ENCODE measurements around the gene DNAJB8. TPM values are rescaled to one million over a fixed set of nuclear protein-coding genes. Genes with fewer than 3 reads are reported as not detected.

DNAJB8 gene
- polyA plus RNA-seq, 1 experiment: not detected

- TF ChIP-seq, protein P1, sequence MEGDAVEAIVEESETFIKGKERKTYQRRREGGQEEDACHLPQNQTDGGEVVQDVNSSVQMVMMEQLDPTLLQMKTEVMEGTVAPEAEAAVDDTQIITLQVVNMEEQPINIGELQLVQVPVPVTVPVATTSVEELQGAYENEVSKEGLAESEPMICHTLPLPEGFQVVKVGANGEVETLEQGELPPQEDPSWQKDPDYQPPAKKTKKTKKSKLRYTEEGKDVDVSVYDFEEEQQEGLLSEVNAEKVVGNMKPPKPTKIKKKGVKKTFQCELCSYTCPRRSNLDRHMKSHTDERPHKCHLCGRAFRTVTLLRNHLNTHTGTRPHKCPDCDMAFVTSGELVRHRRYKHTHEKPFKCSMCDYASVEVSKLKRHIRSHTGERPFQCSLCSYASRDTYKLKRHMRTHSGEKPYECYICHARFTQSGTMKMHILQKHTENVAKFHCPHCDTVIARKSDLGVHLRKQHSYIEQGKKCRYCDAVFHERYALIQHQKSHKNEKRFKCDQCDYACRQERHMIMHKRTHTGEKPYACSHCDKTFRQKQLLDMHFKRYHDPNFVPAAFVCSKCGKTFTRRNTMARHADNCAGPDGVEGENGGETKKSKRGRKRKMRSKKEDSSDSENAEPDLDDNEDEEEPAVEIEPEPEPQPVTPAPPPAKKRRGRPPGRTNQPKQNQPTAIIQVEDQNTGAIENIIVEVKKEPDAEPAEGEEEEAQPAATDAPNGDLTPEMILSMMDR (IDR thresholded peaks at IDR 0.05; ENCODE audit: low read depth, low read length): no peak
- POLR2A ChIA-PET: interaction anchor here (0.6 kb wide), 1 partner anchor 40 kb away, joined by 3 read pairs; no protein-coding TSS in a partner anchor
Measured at GRCh38 chr3:128487813-128488635, 21.3 kb upstream of the DNAJB8 start.

GRCh38 chr3:128487538-128487812 is 20.8 kb upstream of the DNAJB8 start:
- CTCF ChIA-PET: interaction anchor here (0.6 to 1.3 kb wide), 3 partner anchors 10 to 414 kb away, joined by 3 to 4 read pairs (median 4); no protein-coding TSS in a partner anchor
- no peak for DNase-seq (ENCODE audit: low read depth, low spot score)
- H3K4me3 ChIP-seq (ENCODE audit: low read depth, low read length): peak overlapping the region; percentile 82
- POLR2A ChIA-PET: no interaction called here
- TF ChIP-seq, protein P1 (IDR thresholded peaks at IDR 0.05; ENCODE audit: low read depth, low read length): no peak
- H3K9me3 ChIP-seq (ENCODE audit: control insufficient read depth, insufficient read depth, low read length): no peaks in the 10 kb centered on the region; the same call in 1 of the 2 replicates
- H3K27me3 ChIP-seq (ENCODE audit: control insufficient read depth, insufficient read depth, low read length): peaks cover under 1% of the 10 kb centered on the region
- peak overlapping the region; percentile 2 for H3K27ac ChIP-seq (ENCODE audit: low read depth, low read length)

More at GRCh38 chr3:128487813-128488635, 21.3 kb upstream of the DNAJB8 start:
- peak overlapping the region; percentile 75 for H3K27ac ChIP-seq (ENCODE audit: low read depth, low read length)
- H3K27me3 ChIP-seq (ENCODE audit: control insufficient read depth, insufficient read depth, low read length): peaks cover 2% of the 10 kb centered on the region
- DNase-seq (ENCODE audit: low read depth, low spot score): peak; percentile 80
- H3K9me3 ChIP-seq (ENCODE audit: control insufficient read depth, insufficient read depth, low read length): no peaks in the 10 kb centered on the region; the same call in 1 of the 2 replicates
- CTCF ChIA-PET: interaction anchor here (0.6 to 1.3 kb wide), 3 partner anchors 9 to 414 kb away, joined by 3 to 4 read pairs (median 4); no protein-coding TSS in a partner anchor
- peak overlapping the region; percentile 82 for H3K4me3 ChIP-seq (ENCODE audit: low read depth, low read length)

- DNase-seq (ENCODE audit: low read depth, low spot score): no peak
- ChIA-PET CTCF (interaction anchor here (1.2 to 1.3 kb wide), 2 partner anchors 10 to 62 kb away, joined by 3 to 4 read pairs; no protein-coding TSS in a partner anchor), POLR2A (interaction anchor here (1.0 kb wide), 1 partner anchor 20 kb away, joined by 3 read pairs; no protein-coding TSS in a partner anchor)
- TF ChIP-seq, protein P1 (IDR thresholded peaks at IDR 0.05; ENCODE audit: low read depth, low read length): no peak
- Histone ChIP-seq H3K4me3 (ENCODE audit: low read depth, low read length) (peak overlapping the region; percentile 82), H3K9me3 (ENCODE audit: control insufficient read depth, insufficient read depth, low read length) (no peaks in the 10 kb centered on the region; the same call in 1 of the 2 replicates), H3K27me3 (ENCODE audit: control insufficient read depth, insufficient read depth, low read length) (no peaks in the 10 kb centered on the region), H3K27ac (ENCODE audit: low read depth, low read length) (peak overlapping the region; percentile 52)
Measured at GRCh38 chr3:128486681-128487537, 20.2 kb upstream of the DNAJB8 start.

GRCh38 chr3:128486205-128486628 is 19.5 kb upstream of the DNAJB8 start:
- ChIA-PET POLR2A (interaction anchor here (1.0 kb wide), 1 partner anchor 20 kb away, joined by 3 read pairs; no protein-coding TSS in a partner anchor), CTCF (interaction anchor here (1.2 kb wide), 1 partner anchor 10 kb away, joined by 3 read pairs; no protein-coding TSS in a partner anchor)
- Histone ChIP-seq H3K4me3 (ENCODE audit: low read depth, low read length) (peak overlapping the region; percentile 82), H3K27me3 (ENCODE audit: control insufficient read depth, insufficient read depth, low read length) (no peaks in the 10 kb centered on the region), H3K9me3 (ENCODE audit: control insufficient read depth, insufficient read depth, low read length) (no peaks in the 10 kb centered on the region; the same call in 1 of the 2 replicates), H3K27ac (ENCODE audit: low read depth, low read length) (peak overlapping the region; percentile 52)
- DNase-seq (ENCODE audit: low read depth, low spot score): no peak
- TF ChIP-seq, protein P1 (IDR thresholded peaks at IDR 0.05; ENCODE audit: low read depth, low read length): no peak

All from AG04450 (cell line).